Suprapubic skin (tissue), 4 donors: ENCODE results near the gene RGS12.

Source experiments
- CTCF ChIP-seq, 2 donors: fragments of 200-600 bp in 1 of 2; fragments of 450-650 bp in 1 of 2; sonication (generic) in 1 of 2; IDR thresholded peaks; one replicate each; pipeline ENCODE4 v1.5.1; 2016 to 2019; ENCODE audit warnings: antibody characterized with exemption in 2 of 2, mild to moderate bottlenecking in 1 of 2, moderate library complexity in 1 of 2
- EP300 ChIP-seq: sonication (generic); formaldehyde crosslinking; IDR thresholded peaks from one replicate; pipeline ENCODE4 v1.6.1; 2017; ENCODE audit warnings: antibody characterized with exemption
- POLR2A ChIP-seq, 2 donors: fragments of 450-650 bp; IDR thresholded peaks; one replicate each; pipeline ENCODE4 v1.6.1; 2017; ENCODE audit warnings: antibody characterized with exemption in 2 of 2, mild to moderate bottlenecking in 2 of 2, moderate library complexity in 2 of 2
- POLR2AphosphoS5 ChIP-seq, 3 donors: sonication (generic); formaldehyde crosslinking; IDR thresholded peaks; one replicate each; pipeline ENCODE4 v1.6.1; 2017; ENCODE audit warnings: antibody characterized with exemption in 3 of 3

GRCh38 chr4:3308691-3309090, 15.9 kb downstream of the RGS12 start:
- TF ChIP-seq CTCF (IDR thresholded peaks at IDR 0.05) (no peak), POLR2AphosphoS5 (IDR thresholded peaks at IDR 0.05) (no peak), POLR2A (IDR thresholded peaks at IDR 0.05) (no peak), EP300 (no peak)
